Measurements from ENCODE around the gene ANXA10. TPM values are rescaled to one million over a fixed set of nuclear protein-coding genes. Genes with fewer than 3 reads are reported as not detected.

Gene ANXA10
- total RNA-seq, 2 donors from 2014 or later: 4.3 TPM; not detected in 1

- no peaks in the 10 kb centered on the region for H3K9me3 ChIP-seq
- H3K27me3 ChIP-seq (replicated peaks; ENCODE audit: insufficient read depth): no peaks in the 10 kb centered on the region
- no peak overlapping the region for H3K27ac ChIP-seq
- ATAC-seq (ENCODE audit: insufficient number of reproducible peaks, low FRiP score, low read depth) (no peak), DNase-seq (ENCODE audit: low spot score) (no peak)
- H3K4me1 ChIP-seq (ENCODE audit: control insufficient read depth in 1 of 2, low read depth in 2 of 2): no peaks in the 10 kb centered on the region
- H3K36me3 ChIP-seq: no peaks in the 10 kb centered on the region
- TF ChIP-seq CTCF (IDR thresholded peaks at IDR 0.05): no peak
- H3K4me3 ChIP-seq: no peak overlapping the region
These were observed 33.1 kb upstream of the ANXA10 start for GRCh38 chr4:168059251-168059650.

GRCh38 chr4:168063031-168063430 is 29.3 kb upstream of the ANXA10 start:
- Histone ChIP-seq H3K4me3 (no peak overlapping the region), H3K9me3 (no peaks in the 10 kb centered on the region), H3K4me1 (ENCODE audit: control insufficient read depth in 1 of 2, low read depth in 2 of 2) (no peaks in the 10 kb centered on the region), H3K27me3 (replicated peaks; ENCODE audit: insufficient read depth) (no peaks in the 10 kb centered on the region), H3K36me3 (no peaks in the 10 kb centered on the region), H3K27ac (no peak overlapping the region)
- no peak for DNase-seq (ENCODE audit: low spot score)
- TF ChIP-seq CTCF (IDR thresholded peaks at IDR 0.05): no peak
- ATAC-seq (ENCODE audit: insufficient number of reproducible peaks, low FRiP score, low read depth): no peak

GRCh38 chr4:168070903-168071302 is 21.4 kb upstream of the ANXA10 start:
- H3K9me3 ChIP-seq: peaks cover 2% of the 10 kb centered on the region
- no peaks in the 10 kb centered on the region for H3K36me3 ChIP-seq
- no peak overlapping the region for H3K4me3 ChIP-seq
- TF ChIP-seq CTCF (IDR thresholded peaks at IDR 0.05): no peak
- ATAC-seq (ENCODE audit: insufficient number of reproducible peaks, low FRiP score, low read depth) (no peak), DNase-seq (ENCODE audit: low spot score) (no peak)
- H3K27me3 ChIP-seq (replicated peaks; ENCODE audit: insufficient read depth): no peaks in the 10 kb centered on the region
- no peak overlapping the region for H3K27ac ChIP-seq
- no peaks in the 10 kb centered on the region for H3K4me1 ChIP-seq (ENCODE audit: control insufficient read depth in 1 of 2, low read depth in 2 of 2)

- TF ChIP-seq CTCF (IDR thresholded peaks at IDR 0.05): no peak
- Histone ChIP-seq H3K9me3 (peaks cover 2% of the 10 kb centered on the region), H3K36me3 (no peaks in the 10 kb centered on the region), H3K27ac (no peak overlapping the region), H3K27me3 (replicated peaks; ENCODE audit: insufficient read depth) (no peaks in the 10 kb centered on the region), H3K4me1 (ENCODE audit: control insufficient read depth in 1 of 2, low read depth in 2 of 2) (no peaks in the 10 kb centered on the region), H3K4me3 (no peak overlapping the region)
- DNase-seq (ENCODE audit: low spot score): no peak
- no peak for ATAC-seq (ENCODE audit: insufficient number of reproducible peaks, low FRiP score, low read depth)
These were observed 21.0 kb upstream of the ANXA10 start for GRCh38 chr4:168071304-168071703.

DNA sequence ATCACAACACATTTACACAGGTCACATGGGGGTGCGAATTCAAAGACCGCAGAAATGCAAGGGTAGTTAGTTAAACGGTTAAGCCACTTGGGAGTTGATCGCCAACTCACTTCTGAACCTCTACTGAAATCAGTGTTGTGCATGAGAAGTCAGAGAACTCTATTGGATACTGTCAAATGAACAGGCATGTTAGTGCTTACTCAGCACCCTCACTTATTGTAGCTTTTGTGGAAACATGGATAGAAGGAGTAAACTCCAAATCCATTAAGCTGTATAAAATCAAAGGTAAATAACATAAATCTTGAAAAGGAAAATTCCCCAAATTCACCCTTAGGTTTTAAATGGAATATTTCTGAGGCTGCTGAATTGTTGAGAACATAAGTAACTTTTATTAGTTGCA is 17.5 kb upstream of the ANXA10 start:
- Histone ChIP-seq H3K27me3 (replicated peaks; ENCODE audit: insufficient read depth) (no peaks in the 10 kb centered on the region), H3K27ac (no peak overlapping the region), H3K36me3 (no peaks in the 10 kb centered on the region), H3K4me3 (no peak overlapping the region), H3K4me1 (ENCODE audit: control insufficient read depth in 1 of 2, low read depth in 2 of 2) (no peaks in the 10 kb centered on the region), H3K9me3 (peaks cover under 1% of the 10 kb centered on the region)
- TF ChIP-seq CTCF (IDR thresholded peaks at IDR 0.05): no peak
- ATAC-seq (ENCODE audit: insufficient number of reproducible peaks, low FRiP score, low read depth) (no peak), DNase-seq (ENCODE audit: low spot score) (no peak)

Measured in thoracic aorta (tissue), 2 donors.